Gastroesophageal sphincter (tissue), 3 donors: ENCODE measurements around the gene ADPRHL1.

ENCODE experiments used
- EP300 ChIP-seq: sonication (generic); formaldehyde crosslinking; IDR thresholded peaks from one replicate; pipeline ENCODE4 v1.6.1; 2017; ENCODE audit warnings: antibody characterized with exemption, mild to moderate bottlenecking
- POLR2A ChIP-seq, 2 donors: fragments of 450-650 bp; IDR thresholded peaks; one replicate each; pipeline ENCODE4 v1.6.1; 2017; ENCODE audit warnings: antibody characterized with exemption in 2 of 2, mild to moderate bottlenecking in 2 of 2, moderate library complexity in 1 of 2
- TF ChIP-seq, protein P1 (sequence below), 4 experiments: fragments of 200-600 bp in 2 of 4; fragments of 450-650 bp in 2 of 4; sonication (generic) in 1 of 4; IDR thresholded peaks; one replicate each; pipeline ENCODE4 v1.5.1; 2017 to 2019; ENCODE audit warnings: antibody characterized with exemption in 4 of 4, mild to moderate bottlenecking in 2 of 4, moderate library complexity in 2 of 4

DNA sequence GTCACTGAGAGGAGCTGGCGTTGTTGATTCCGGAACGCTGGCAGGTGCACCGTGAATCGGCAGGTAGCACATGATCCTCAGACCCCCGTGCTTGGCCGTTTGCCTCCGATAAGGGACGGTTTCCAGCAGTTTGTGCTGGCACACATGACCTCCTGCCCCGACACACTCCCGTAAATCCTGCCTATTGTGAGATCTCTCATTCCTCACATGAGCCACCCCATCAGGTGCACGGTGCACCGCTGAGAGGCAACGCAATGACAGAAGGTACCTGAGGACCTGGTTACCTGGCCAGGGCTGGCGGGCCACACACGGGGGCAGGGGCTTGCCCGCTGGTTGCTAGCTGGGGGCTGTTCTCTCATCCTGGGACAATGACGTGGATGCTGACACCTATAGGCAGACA lies 2.1 kb upstream of the ADPRHL1 start:
- TF ChIP-seq, protein P1, sequence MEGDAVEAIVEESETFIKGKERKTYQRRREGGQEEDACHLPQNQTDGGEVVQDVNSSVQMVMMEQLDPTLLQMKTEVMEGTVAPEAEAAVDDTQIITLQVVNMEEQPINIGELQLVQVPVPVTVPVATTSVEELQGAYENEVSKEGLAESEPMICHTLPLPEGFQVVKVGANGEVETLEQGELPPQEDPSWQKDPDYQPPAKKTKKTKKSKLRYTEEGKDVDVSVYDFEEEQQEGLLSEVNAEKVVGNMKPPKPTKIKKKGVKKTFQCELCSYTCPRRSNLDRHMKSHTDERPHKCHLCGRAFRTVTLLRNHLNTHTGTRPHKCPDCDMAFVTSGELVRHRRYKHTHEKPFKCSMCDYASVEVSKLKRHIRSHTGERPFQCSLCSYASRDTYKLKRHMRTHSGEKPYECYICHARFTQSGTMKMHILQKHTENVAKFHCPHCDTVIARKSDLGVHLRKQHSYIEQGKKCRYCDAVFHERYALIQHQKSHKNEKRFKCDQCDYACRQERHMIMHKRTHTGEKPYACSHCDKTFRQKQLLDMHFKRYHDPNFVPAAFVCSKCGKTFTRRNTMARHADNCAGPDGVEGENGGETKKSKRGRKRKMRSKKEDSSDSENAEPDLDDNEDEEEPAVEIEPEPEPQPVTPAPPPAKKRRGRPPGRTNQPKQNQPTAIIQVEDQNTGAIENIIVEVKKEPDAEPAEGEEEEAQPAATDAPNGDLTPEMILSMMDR (IDR thresholded peaks at IDR 0.05): no peak
- TF ChIP-seq EP300: no peak
- TF ChIP-seq POLR2A (IDR thresholded peaks at IDR 0.05): no peak
